HepG2 (cell line): ENCODE data around the gene ADORA3. TPM values are rescaled to one million over a fixed set of nuclear protein-coding genes. Genes with fewer than 3 reads are reported as not detected.

Experiments used
- ARNTL ChIP-seq: sonication (generic); formaldehyde crosslinking; IDR thresholded peaks from 2 replicates; pipeline ENCODE4 v1.4.0; 2020; ENCODE audit warnings: mild to moderate bottlenecking, missing genetic modification reagents
- BRCA1 ChIP-seq: sonication (generic); formaldehyde crosslinking; IDR thresholded peaks from 2 replicates; pipeline ENCODE4 v1.4.0; 2020; ENCODE audit warnings: missing genetic modification reagents
- CHCHD3 ChIP-seq: sonication (generic); formaldehyde crosslinking; IDR thresholded peaks from 2 replicates; pipeline ENCODE4 v1.8.0; 2022; ENCODE audit warnings: mild to moderate bottlenecking, missing genetic modification reagents, moderate library complexity
- FOXA3 ChIP-seq: IDR thresholded peaks from 2 replicates; pipeline ENCODE4 v1.6.1; 2016; ENCODE audit warnings: missing genetic modification reagents, missing compliant biosample characterization
- GRHL1 ChIP-seq: sonication (generic); formaldehyde crosslinking; conservative IDR thresholded peaks from 2 replicates; pipeline ENCODE4 v1.8.0; 2022; ENCODE audit warnings: missing genetic modification reagents
- HNF1B ChIP-seq: sonication (generic); formaldehyde crosslinking; IDR thresholded peaks from 2 replicates; pipeline ENCODE4 v1.5.1; 2020; ENCODE audit warnings: mild to moderate bottlenecking, moderate library complexity, missing genetic modification reagents
- MEIS2 ChIP-seq: sonication (generic); formaldehyde crosslinking; IDR thresholded peaks from 2 replicates; pipeline ENCODE4 v1.9.0; 2021; ENCODE audit warnings: mild to moderate bottlenecking, missing genetic modification reagents
- MTA1 ChIP-seq: sonication (generic); formaldehyde crosslinking; IDR thresholded peaks from 2 replicates; pipeline ENCODE4 v1.4.0; 2020; ENCODE audit warnings: missing genetic modification reagents, mild to moderate bottlenecking, borderline replicate concordance
- NFKB2 ChIP-seq: sonication (generic); formaldehyde crosslinking; IDR thresholded peaks from 2 replicates; pipeline ENCODE4 v1.4.0; 2020; ENCODE audit warnings: missing genetic modification reagents, borderline replicate concordance
- RARG ChIP-seq: sonication (generic); formaldehyde crosslinking; IDR thresholded peaks from 2 replicates; pipeline ENCODE4 v1.4.0; 2020; ENCODE audit warnings: low read depth, mild to moderate bottlenecking, missing genetic modification reagents
- SIN3A ChIP-seq: IDR thresholded peaks from 2 replicates; pipeline ENCODE4 v1.6.1; 2011; ENCODE audit warnings: low read depth, mild to moderate bottlenecking, control low read depth, low read length, borderline replicate concordance
- ZBTB49 ChIP-seq: sonication (generic); formaldehyde crosslinking; IDR thresholded peaks from 2 replicates; pipeline ENCODE4 v1.4.0; 2020; ENCODE audit warnings: missing genetic modification reagents, borderline replicate concordance
- ZHX2 ChIP-seq, 2 experiments: sonication (generic) in 1 of 2; formaldehyde crosslinking in 1 of 2; IDR thresholded peaks; 2 replicates each; pipeline versions ENCODE4 v1.6.1 to v1.9.0; 2014 to 2022; ENCODE audit warnings: antibody characterized with exemption in 1 of 2, borderline replicate concordance in 1 of 2, inconsistent platforms in 1 of 2, low read depth in 1 of 2, missing genetic modification reagents in 1 of 2
- ZNF576 ChIP-seq: sonication (generic); formaldehyde crosslinking; IDR thresholded peaks from 2 replicates; pipeline ENCODE4 v1.4.0; 2020; ENCODE audit warnings: mild to moderate bottlenecking, missing genetic modification reagents
- ZNF703 ChIP-seq: sonication (generic); formaldehyde crosslinking; IDR thresholded peaks from 2 replicates; pipeline ENCODE4 v1.5.1; 2020; ENCODE audit warnings: missing genetic modification reagents, mild to moderate bottlenecking, moderate library complexity, borderline replicate concordance
- polyA plus RNA-seq, 8 experiments: library from polyadenylated mRNA; depleted of rRNA in 3 of 8; stranded (reverse) in 7 of 8; unstranded in 1 of 8; fragments of >200 nt; fragmentation: Illumina TruSeq in 4 of 8; extraction: Trizol in 4 of 8; gene quantifications; 2 replicates each; pipeline versions ENCODE4 v1.2.1 to v1.2.3, GENCODE V29; 2011 to 2016; ENCODE audit warnings: low read depth in 4 of 8, missing spikeins in 1 of 8, mixed read lengths in 1 of 8; ENCODE audit not compliant: insufficient read depth in 1 of 8
- total RNA-seq, 5 experiments: library from RNA; depleted of rRNA; stranded (reverse); fragments of >200 nt; fragmentation: Illumina TruSeq; extraction: Trizol; gene quantifications; 2 replicates each; pipeline ENCODE4 v1.2.3, GENCODE V29; 2016; ENCODE audit warnings: low read depth in 1 of 5

ADORA3 gene
- total and polyA plus RNA-seq, 2 of the 13 experiments (the other 11 are each of a cell fraction or from before 2014, with no cell fraction given) = not detected

GRCh38 chr1:111535256-111536191 is 32.1 kb upstream of the ADORA3 start (continued):
- TF ChIP-seq ZHX2 (IDR thresholded peaks at IDR 0.05; ENCODE audit: low read depth) (no peak), ZHX2 (CRISPR knock-in tag; IDR thresholded peaks at IDR 0.05; ENCODE audit: borderline replicate concordance) (no peak), BRCA1 (no peak), HNF1B (CRISPR knock-in tag) (peak; percentile 57), SIN3A (no peak), NFKB2 (no peak), ZBTB49 (CRISPR knock-in tag) (no peak), MTA1 (CRISPR knock-in tag) (no peak), MEIS2 (no peak), FOXA3 (CRISPR knock-in tag) (peak; percentile 56), ARNTL (CRISPR knock-in tag) (0 out of 2 replicates have a peak, but pooled peaks have one; percentile 58), CHCHD3 (CRISPR knock-in tag) (no peak), GRHL1 (CRISPR knock-in tag) (no peak), ZNF576 (CRISPR knock-in tag) (no peak), RARG (CRISPR knock-in tag) (no peak), ZNF703 (no peak)
